ENCODE data around the gene PTPRB. TPM values are rescaled to one million over a fixed set of nuclear protein-coding genes. Genes with fewer than 3 reads are reported as not detected.
A peak's percentile ranks its signal among the peaks of the same experiment; 100 is the strongest.

Gene PTPRB
- total and polyA plus RNA-seq, 2 donors (not counting 3 experiments of a cell fraction or from before 2014, with no cell fraction given): 64.1 to 151 TPM

DNA sequence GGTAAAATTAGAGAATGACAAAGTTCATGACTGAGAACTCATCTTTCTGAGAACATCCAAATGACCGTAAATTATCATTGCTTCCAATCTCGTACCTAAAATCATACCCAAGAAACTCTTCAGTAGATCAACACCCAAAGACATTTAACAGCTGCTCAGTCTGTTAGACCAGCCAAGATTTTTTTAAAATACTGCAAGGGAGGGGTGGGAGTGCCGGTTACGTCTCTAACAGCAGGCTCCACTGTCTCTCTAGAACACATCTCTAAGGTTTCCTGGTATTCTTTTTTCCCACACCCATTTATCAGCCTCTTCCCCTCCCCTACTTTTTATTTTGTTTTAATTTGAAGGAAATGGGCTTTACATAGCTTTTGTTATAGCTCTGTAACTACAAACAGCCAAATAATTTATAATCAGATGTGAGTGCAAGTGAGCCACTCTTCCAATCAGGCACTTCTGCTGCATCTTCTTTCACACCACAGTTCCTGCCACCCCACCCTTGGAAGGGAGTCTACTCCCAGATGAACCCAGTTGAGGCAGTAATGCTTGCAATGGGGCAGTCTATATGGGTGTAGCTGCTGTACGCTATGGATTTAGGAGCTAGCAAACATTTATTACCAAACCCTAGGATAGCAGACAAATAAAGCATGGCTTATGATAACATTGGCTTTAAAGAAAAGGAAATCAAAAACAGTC, 21.9 kb downstream of the PTPRB start:
- DNase-seq (ENCODE audit: low read depth, low spot score) (no peak), FAIRE-seq (no peak)
- dilution Hi-C loops (cut with MboI; ENCODE audit: extremely low pct_ligation_motif_present, low sequenced_read_pairs) (loop anchor here (25.0 kb wide), 1 partner anchor 97 kb away; no protein-coding TSS in a partner anchor), intact Hi-C loops (cut with micrococcal nuclease) (loop anchor here (1.0 kb wide), 1 partner anchor 8 kb away; no protein-coding TSS in a partner anchor)
- Histone ChIP-seq H3K79me2 (ENCODE audit: control insufficient read depth, insufficient read depth, low read length) (peaks cover 77% of the 10 kb centered on the region), H3K27ac (ENCODE audit: insufficient read depth, low read depth, low read length) (no peak overlapping the region), H3K9me3 (replicated peaks; ENCODE audit: control insufficient read depth, insufficient read depth, low read length) (no peaks in the 10 kb centered on the region), H2AFZ (ENCODE audit: low read depth, low read length) (no peak overlapping the region), H3K9ac (replicated peaks; ENCODE audit: extremely low read depth, insufficient read depth, low read length) (no peak overlapping the region), H3K36me3 (ENCODE audit: control insufficient read depth in 2 of 2, extremely low read depth in 1 of 2, insufficient read depth in 2 of 2, low read length in 2 of 2) (peaks cover 21 to 32% of the 10 kb centered on the region in 2 experiments), H3K4me3 (replicated peaks in 1 of 3; ENCODE audit: insufficient read depth in 1 of 3, low read depth in 1 of 3, low read length in 3 of 3) (no peak overlapping the region), H3K4me2 (ENCODE audit: insufficient read depth, low read length) (no peak overlapping the region), H3K9me1 (replicated peaks; ENCODE audit: control insufficient read depth, extremely low read depth, insufficient read depth, low read length) (no peaks in the 10 kb centered on the region), H3K27me3 (ENCODE audit: control insufficient read depth in 2 of 2, insufficient read depth in 2 of 2, low read length in 2 of 2) (no peaks in the 10 kb centered on the region), H3K4me1 (ENCODE audit: control insufficient read depth, extremely low read depth, insufficient read depth, low read length) (peaks cover 42% of the 10 kb centered on the region), H4K20me1 (replicated peaks; ENCODE audit: control insufficient read depth, extremely low read depth, insufficient read depth, low read length) (peaks cover 4% of the 10 kb centered on the region)
- ChIA-PET POLR2A (no interaction called here), CTCF (interaction anchor here (0.9 to 1.2 kb wide), 3 partner anchors 12 to 104 kb away, joined by 3 to 4 read pairs (median 4); no protein-coding TSS in a partner anchor)
- TF ChIP-seq EZH2 (IDR thresholded peaks at IDR 0.05; ENCODE audit: borderline replicate concordance, low read depth, low read length, severe bottlenecking) (no peak), MAX (IDR thresholded peaks at IDR 0.05; ENCODE audit: insufficient read depth, insufficient read length) (no peak), JUN (IDR thresholded peaks at IDR 0.05; ENCODE audit: borderline replicate concordance, insufficient read depth, insufficient read length, low read depth) (no peak), POLR2A (IDR thresholded peaks at IDR 0.05; ENCODE audit: low read depth, low read length) (no peak)
- no TSS peak for BruUV-seq (replicated peaks)

DNA sequence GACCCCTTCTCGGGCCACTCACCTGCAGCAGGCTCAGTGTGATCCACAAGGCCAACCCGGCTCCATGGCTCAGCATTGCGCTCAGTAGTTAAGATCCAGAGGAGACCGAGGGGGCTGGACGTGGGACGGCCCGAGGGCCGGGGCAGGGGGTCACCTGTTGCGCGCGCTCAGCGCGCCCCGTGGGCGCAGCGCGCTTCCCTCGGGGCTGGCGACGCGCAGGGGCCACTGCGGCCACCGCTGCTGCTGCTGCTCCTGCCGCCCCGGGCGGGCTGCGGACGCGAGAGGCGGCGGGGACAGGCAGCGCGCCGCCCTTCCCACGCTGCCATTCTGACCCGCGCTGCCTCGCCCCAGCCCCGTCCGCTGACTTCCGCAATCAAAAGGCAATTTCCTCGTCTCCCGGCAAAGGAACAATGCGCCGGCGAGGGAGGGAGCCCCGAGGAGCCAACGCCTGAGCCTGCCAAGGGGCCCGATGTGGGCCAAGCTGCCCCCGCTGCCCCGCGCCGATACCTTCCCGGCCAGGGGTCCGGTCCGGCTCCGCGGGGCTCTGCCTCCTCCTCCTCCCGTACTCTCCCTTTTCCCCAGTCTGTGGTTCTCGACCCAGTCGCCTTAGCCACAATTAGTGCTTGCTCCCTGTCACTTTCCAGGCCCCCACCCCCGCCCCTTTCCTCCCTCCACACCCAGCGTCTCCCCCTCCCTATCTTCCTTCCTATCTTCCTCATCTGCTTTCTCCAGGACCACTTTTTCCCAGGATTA, 27.3 kb downstream of the PTPRB start:
- no TSS peak for BruUV-seq (replicated peaks)
- Histone ChIP-seq H4K20me1 (replicated peaks; ENCODE audit: control insufficient read depth, extremely low read depth, insufficient read depth, low read length) (no peaks in the 10 kb centered on the region), H3K79me2 (ENCODE audit: control insufficient read depth, insufficient read depth, low read length) (peaks cover 69% of the 10 kb centered on the region), H2AFZ (ENCODE audit: low read depth, low read length) (peak overlapping the region; percentile 4), H3K4me2 (ENCODE audit: insufficient read depth, low read length) (peak overlapping the region; percentile 57), H3K9me1 (replicated peaks; ENCODE audit: control insufficient read depth, extremely low read depth, insufficient read depth, low read length) (no peaks in the 10 kb centered on the region), H3K27me3 (ENCODE audit: control insufficient read depth in 2 of 2, insufficient read depth in 2 of 2, low read length in 2 of 2) (no peaks in the 10 kb centered on the region), H3K9ac (replicated peaks; ENCODE audit: extremely low read depth, insufficient read depth, low read length) (peak overlapping the region; percentile 71), H3K27ac (ENCODE audit: insufficient read depth, low read depth, low read length) (peak overlapping the region; percentile 77), H3K4me3 (replicated peaks in 1 of 3; ENCODE audit: insufficient read depth in 1 of 3, low read depth in 1 of 3, low read length in 3 of 3) (peak overlapping the region; percentile 33 to 49 (median 37)), H3K36me3 (ENCODE audit: control insufficient read depth in 2 of 2, extremely low read depth in 1 of 2, insufficient read depth in 2 of 2, low read length in 2 of 2) (peaks cover 6 to 20% of the 10 kb centered on the region in 2 experiments), H3K4me1 (ENCODE audit: control insufficient read depth, extremely low read depth, insufficient read depth, low read length) (peaks cover 67% of the 10 kb centered on the region), H3K9me3 (replicated peaks; ENCODE audit: control insufficient read depth, insufficient read depth, low read length) (no peaks in the 10 kb centered on the region)
- CTCF ChIA-PET: interaction anchor here (0.7 to 2.7 kb wide), 10 partner anchors 10 to 110 kb away, joined by 3 to 35 read pairs (median 5); partner anchors contain the start of gene PTPRB
- POLR2A ChIA-PET: interaction anchor here (1.3 kb wide), 1 partner anchor 16 kb away, joined by 3 read pairs; no protein-coding TSS in a partner anchor
- peak; percentile 63 for FAIRE-seq
- dilution Hi-C loops (cut with MboI; ENCODE audit: extremely low pct_ligation_motif_present, low sequenced_read_pairs) (loop anchor here (25.0 kb wide), 1 partner anchor 102 kb away; no protein-coding TSS in a partner anchor), intact Hi-C loops (cut with micrococcal nuclease) (loop anchor here (1.0 to 2.0 kb wide), 6 partner anchors 11 to 109 kb away; partner anchors contain the start of gene PTPRB)
- peak; percentile 79 for DNase-seq (ENCODE audit: low read depth, low spot score)
- TF ChIP-seq MAX (IDR thresholded peaks at IDR 0.05; ENCODE audit: insufficient read depth, insufficient read length) (peak; percentile 26), MYC (IDR thresholded peaks at IDR 0.05; ENCODE audit: low read depth, low read length) (no peak), POLR2A (IDR thresholded peaks at IDR 0.05; ENCODE audit: low read depth, low read length) (peak; percentile 45), JUN (IDR thresholded peaks at IDR 0.05; ENCODE audit: borderline replicate concordance, insufficient read depth, insufficient read length, low read depth) (no peak), GATA2 (IDR thresholded peaks at IDR 0.05; ENCODE audit: insufficient read depth, insufficient read length, low read depth, low read length) (peak; percentile 49), FOS (IDR thresholded peaks at IDR 0.05; ENCODE audit: borderline replicate concordance, insufficient read depth, low read length) (no peak), EZH2 (IDR thresholded peaks at IDR 0.05; ENCODE audit: borderline replicate concordance, low read depth, low read length, severe bottlenecking) (no peak), POLR2AphosphoS5 (IDR thresholded peaks at IDR 0.05; ENCODE audit: insufficient read depth, low read depth, low read length) (peak; percentile 68)
- TF ChIP-seq, protein P1, sequence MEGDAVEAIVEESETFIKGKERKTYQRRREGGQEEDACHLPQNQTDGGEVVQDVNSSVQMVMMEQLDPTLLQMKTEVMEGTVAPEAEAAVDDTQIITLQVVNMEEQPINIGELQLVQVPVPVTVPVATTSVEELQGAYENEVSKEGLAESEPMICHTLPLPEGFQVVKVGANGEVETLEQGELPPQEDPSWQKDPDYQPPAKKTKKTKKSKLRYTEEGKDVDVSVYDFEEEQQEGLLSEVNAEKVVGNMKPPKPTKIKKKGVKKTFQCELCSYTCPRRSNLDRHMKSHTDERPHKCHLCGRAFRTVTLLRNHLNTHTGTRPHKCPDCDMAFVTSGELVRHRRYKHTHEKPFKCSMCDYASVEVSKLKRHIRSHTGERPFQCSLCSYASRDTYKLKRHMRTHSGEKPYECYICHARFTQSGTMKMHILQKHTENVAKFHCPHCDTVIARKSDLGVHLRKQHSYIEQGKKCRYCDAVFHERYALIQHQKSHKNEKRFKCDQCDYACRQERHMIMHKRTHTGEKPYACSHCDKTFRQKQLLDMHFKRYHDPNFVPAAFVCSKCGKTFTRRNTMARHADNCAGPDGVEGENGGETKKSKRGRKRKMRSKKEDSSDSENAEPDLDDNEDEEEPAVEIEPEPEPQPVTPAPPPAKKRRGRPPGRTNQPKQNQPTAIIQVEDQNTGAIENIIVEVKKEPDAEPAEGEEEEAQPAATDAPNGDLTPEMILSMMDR (IDR thresholded peaks at IDR 0.05; ENCODE audit: extremely low read depth in 1 of 2, insufficient read depth in 1 of 2, low read depth in 1 of 2, low read length in 2 of 2): no peak
